A673 (cell line): ENCODE results near the gene KCNQ1. TPM values are rescaled to one million over a fixed set of nuclear protein-coding genes. Genes with fewer than 3 reads are reported as not detected.

Experiments
- BruUV-seq: library from RNA; stranded (reverse); fragments of 400-500 nt; replicated peaks from 2 replicates; lab custom pipeline; 2021; lab: Mats Ljungman, UMichigan
- CTCF ChIA-PET: fragments of 300-600 bp; sonication (Branson Sonifier 250); formaldehyde crosslinking; loops from one replicate; lab custom pipeline; 2022; ENCODE audit warnings: antibody characterized with exemption; lab: Charles Lee
- POLR2A ChIA-PET: fragments of 300-600 bp; sonication (Branson Sonifier 250); formaldehyde crosslinking; loops from one replicate; lab custom pipeline; 2022; ENCODE audit warnings: antibody characterized with exemption; ENCODE audit not compliant: low non-redundant PET; lab: Charles Lee
- DNase-seq: peaks from one replicate; pipeline ENCODE4 v3.0.0-alpha.2; 2015; ENCODE audit warnings: low spot score
- H3K27ac ChIP-seq: fragments of 200-600 bp; sonication (generic); 2 replicates; pipeline ENCODE4 v1.5.1; 2016; ENCODE audit warnings: mixed run types, low read depth, mild to moderate bottlenecking, mixed read lengths, antibody characterized with exemption, low read length; ENCODE audit not compliant: poor library complexity, severe bottlenecking
- H3K27me3 ChIP-seq: fragments of 200-600 bp; sonication (generic); replicated peaks from 2 replicates; pipeline ENCODE4 v1.6.1; 2017; ENCODE audit warnings: mixed run types, low read depth, mild to moderate bottlenecking, mixed read lengths, antibody characterized with exemption, low read length; ENCODE audit not compliant: insufficient read depth, poor library complexity
- H3K36me3 ChIP-seq: fragments of 200-600 bp; sonication (generic); 2 replicates; pipeline ENCODE4 v1.6.1; 2016; ENCODE audit warnings: mixed run types, mild to moderate bottlenecking, mixed read lengths, antibody characterized with exemption, low read length; ENCODE audit not compliant: insufficient read depth, poor library complexity, severe bottlenecking
- H3K4me1 ChIP-seq: fragments of 200-600 bp; sonication (generic); 2 replicates; pipeline ENCODE4 v1.6.1; 2017; ENCODE audit warnings: mixed run types, mild to moderate bottlenecking, mixed read lengths, antibody characterized with exemption, low read length; ENCODE audit not compliant: insufficient read depth, poor library complexity, severe bottlenecking
- H3K4me3 ChIP-seq: fragments of 200-600 bp; sonication (generic); 2 replicates; pipeline ENCODE4 v1.5.1; 2016; ENCODE audit warnings: low read depth, mixed run types, mild to moderate bottlenecking, mixed read lengths, low read length; ENCODE audit not compliant: poor library complexity, severe bottlenecking
- H3K9me3 ChIP-seq: fragments of 200-600 bp; sonication (generic); 2 replicates; pipeline ENCODE4 v1.6.1; 2016; ENCODE audit warnings: mixed run types, low read depth, mild to moderate bottlenecking, mixed read lengths, antibody characterized with exemption, low read length; ENCODE audit not compliant: poor library complexity, severe bottlenecking
- CTCF ChIP-seq: fragments of 300-800, 200-600 bp; sonication (generic); conservative IDR thresholded peaks from 2 replicates; pipeline ENCODE4 v1.5.1; 2017; ENCODE audit warnings: low read depth, mild to moderate bottlenecking, antibody characterized with exemption, low read length, moderate library complexity, mixed read lengths
- EZH2 ChIP-seq: fragments of 200-600 bp; sonication (generic); IDR thresholded peaks from 2 replicates; pipeline ENCODE4 v1.6.1; 2017; ENCODE audit warnings: borderline replicate concordance, low read depth, mild to moderate bottlenecking, mixed read lengths, antibody characterized with exemption, low read length; ENCODE audit not compliant: poor library complexity, severe bottlenecking
- intact Hi-C: fragments of 100-400 bp; cut with micrococcal nuclease; formaldehyde crosslinking; loops from one replicate; pipeline ENCODE4 v1.10.0; 2022; ENCODE audit not compliant: unreplicated experiment
- total RNA-seq: library from RNA; stranded (reverse); gene quantifications from 2 replicates; pipeline ENCODE4 v1.2.3, GENCODE V29; 2021

KCNQ1 gene
- total RNA-seq, 1 experiment from 2014 or later: not detected

DNA sequence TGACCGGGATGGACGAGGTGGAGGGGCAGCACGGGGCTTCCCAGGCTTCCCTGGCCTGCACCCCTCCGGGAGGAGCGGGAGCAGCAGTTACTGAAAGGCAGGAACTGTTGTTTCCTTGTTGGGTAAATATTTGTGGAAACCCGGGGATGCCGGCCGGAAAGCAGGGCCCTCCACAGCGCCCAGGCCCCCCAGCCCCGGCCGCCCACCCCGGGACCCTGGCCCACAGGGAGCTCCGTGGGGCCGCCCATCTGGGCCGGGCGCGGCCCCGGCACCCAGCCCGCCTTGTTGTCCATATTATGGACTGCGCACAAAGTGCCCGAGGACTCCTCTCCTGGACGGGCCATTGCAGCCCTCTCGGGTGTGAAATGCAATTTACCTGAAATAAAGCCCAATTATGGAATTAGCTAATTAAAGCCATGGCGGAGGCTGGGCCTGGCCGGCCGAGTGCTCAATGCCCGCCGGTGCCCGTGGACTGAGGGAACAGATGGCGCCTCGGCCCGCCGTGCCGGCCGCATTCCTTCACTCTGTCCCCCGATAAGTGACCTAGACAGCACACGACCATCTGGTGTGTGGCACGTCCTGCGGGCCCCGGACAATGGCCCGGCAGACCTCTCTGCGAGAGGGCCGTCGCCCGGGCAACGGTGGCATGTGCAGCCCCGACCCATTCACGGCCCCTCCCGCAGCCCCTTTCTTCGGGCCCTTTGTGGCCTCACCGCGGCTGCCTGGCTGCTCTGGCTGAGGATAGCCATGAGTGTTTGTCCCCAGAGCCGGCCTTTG lies 405.4 kb downstream of the KCNQ1 start:
- no TSS peak for BruUV-seq
- Histone ChIP-seq H3K9me3 (no peaks in the 10 kb centered on the region), H3K4me3 (no peak overlapping the region), H3K4me1 (no peaks in the 10 kb centered on the region), H3K36me3 (no peaks in the 10 kb centered on the region), H3K27ac (no peak overlapping the region), H3K27me3 (no peaks in the 10 kb centered on the region)
- no peak for TF ChIP-seq CTCF
- no peak for TF ChIP-seq EZH2
- POLR2A ChIA-PET: no interaction called here
- no peak for DNase-seq
- CTCF ChIA-PET: no interaction called here
- intact Hi-C loops: no loop called here

DNA sequence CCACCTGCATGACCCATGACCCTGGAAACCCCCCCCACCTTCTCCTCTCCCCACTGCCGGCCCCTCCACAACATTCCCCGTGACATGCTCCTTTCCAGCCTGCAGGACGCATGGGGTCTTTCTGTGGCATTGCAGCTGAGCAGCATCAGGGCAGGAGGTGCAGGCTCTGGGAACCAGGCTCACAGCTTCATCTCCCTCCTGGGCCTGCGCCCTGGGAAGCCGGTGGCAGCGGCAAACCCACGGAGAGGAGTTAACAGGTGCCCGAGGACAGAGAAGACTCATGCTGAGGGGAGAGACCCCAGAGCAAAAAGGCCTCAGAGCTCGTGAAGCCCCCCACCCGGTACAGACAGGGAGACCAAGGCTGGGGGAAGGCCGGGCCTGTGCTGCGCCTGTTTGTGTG lies 408.6 kb downstream of the KCNQ1 start:
- CTCF ChIA-PET: no interaction called here
- no peaks in the 10 kb centered on the region for H3K36me3 ChIP-seq
- no TSS peak for BruUV-seq
- intact Hi-C loops: no loop called here
- TF ChIP-seq CTCF (no peak), EZH2 (no peak)
- H3K9me3 ChIP-seq: no peaks in the 10 kb centered on the region
- H3K27ac ChIP-seq: no peak overlapping the region
- H3K4me1 ChIP-seq: no peaks in the 10 kb centered on the region
- POLR2A ChIA-PET: no interaction called here
- no peaks in the 10 kb centered on the region for H3K27me3 ChIP-seq
- DNase-seq: no peak
- no peak overlapping the region for H3K4me3 ChIP-seq

DNA sequence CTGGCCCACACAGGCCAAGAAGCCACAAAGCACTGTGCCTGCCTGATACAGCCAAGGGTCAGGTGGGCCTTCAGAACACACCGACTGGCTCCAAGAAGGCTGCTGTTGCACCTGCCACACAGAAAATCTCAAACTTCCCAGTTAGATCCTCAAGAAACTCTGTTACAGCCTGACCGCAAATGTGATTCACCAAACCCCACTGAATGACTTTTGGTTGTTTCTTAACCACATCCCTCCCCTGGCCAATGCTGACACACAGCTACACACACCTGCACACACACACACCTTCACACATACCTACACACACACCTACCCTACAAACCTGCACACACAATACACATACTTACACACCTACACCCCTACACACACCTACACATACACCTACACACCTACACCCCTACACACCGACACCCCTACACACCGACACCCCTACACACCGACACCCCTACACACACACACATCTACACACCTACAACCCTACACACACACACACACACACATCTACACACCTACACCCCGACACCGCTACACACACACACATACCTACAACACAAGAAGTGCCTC lies 409.3 kb downstream of the KCNQ1 start:
- intact Hi-C loops: no loop called here
- no peaks in the 10 kb centered on the region for H3K9me3 ChIP-seq
- ChIA-PET CTCF (no interaction called here), POLR2A (no interaction called here)
- H3K27me3 ChIP-seq: no peaks in the 10 kb centered on the region
- no TSS peak for BruUV-seq
- H3K27ac ChIP-seq: no peak overlapping the region
- no peaks in the 10 kb centered on the region for H3K4me1 ChIP-seq
- H3K36me3 ChIP-seq: no peaks in the 10 kb centered on the region
- DNase-seq: no peak
- TF ChIP-seq CTCF (no peak), EZH2 (no peak)
- H3K4me3 ChIP-seq: no peak overlapping the region
